ENCODE data around the gene EHBP1. TPM values are rescaled to one million over a fixed set of nuclear protein-coding genes. Genes with fewer than 3 reads are reported as not detected.

Gene EHBP1
- total and polyA plus RNA-seq, 4 donors: 12.0 to 70.9 (median 28.1) TPM

DNA sequence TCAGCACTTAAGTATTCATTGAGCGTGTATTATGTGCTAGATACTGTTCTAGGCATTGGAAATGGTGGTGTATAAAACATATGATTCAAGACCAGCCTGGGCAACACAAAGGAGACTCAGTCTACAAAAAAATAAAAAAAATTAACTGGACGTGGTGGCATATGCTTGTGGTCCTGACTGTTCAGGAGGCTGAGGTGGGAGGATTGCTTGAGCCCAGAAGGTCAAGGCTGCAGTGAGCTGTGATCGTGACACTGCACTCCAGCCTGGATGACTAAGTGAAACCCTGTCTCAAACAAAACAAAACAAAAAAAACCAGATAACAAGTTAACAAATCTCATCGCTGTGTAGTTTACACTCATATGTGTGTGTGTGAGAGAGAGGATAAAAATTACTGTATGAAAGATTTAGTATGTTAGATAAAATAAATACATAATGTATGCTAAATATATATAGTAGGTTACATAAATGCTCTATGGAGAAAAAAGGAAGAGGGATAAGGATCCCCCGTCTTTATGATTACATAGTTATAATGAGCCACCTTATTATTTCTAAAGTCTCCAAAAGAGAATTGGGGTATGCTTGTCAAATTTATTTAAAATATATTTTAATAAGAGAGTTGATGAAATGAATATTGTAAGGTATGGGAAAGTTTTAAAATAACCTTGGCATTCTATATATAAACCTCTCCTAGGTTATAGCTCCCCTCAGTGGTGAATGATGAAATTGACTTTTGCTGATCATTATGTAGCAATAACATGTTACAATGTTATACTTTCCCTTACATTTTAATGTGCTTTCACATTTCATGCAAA lies 69.2 kb downstream of the EHBP1 start:
- Histone ChIP-seq H3K36me3 (ENCODE audit: control insufficient read depth in 1 of 2, insufficient read depth in 2 of 2, low read length in 1 of 2) (no peaks in the 10 kb centered on the region), H3K4me3 (ENCODE audit: low read length in 2 of 2) (no peak overlapping the region), H3K27me3 (ENCODE audit: control insufficient read depth in 1 of 2, insufficient read depth in 2 of 2, low read length in 1 of 2) (no peaks in the 10 kb centered on the region), H3K9me3 (ENCODE audit: control insufficient read depth, low read length) (no peaks in the 10 kb centered on the region), H3K27ac (ENCODE audit: low read depth in 1 of 2, low read length in 2 of 2) (no peak overlapping the region), H3K4me1 (ENCODE audit: control insufficient read depth in 1 of 2, insufficient read depth in 2 of 2, low read length in 2 of 2) (no peaks in the 10 kb centered on the region)
- intact Hi-C loops (cut with DNase I): loop anchor here (1.0 to 2.0 kb wide), 2 partner anchors 317 to 318 kb away; no protein-coding TSS in a partner anchor
- WGBS, 2 donors: 53 to 59% methylated on average over 5 of the region's 5 CpGs
- ATAC-seq (ENCODE audit: low FRiP score) (peak; percentile 85), DNase-seq (no peak)

DNA sequence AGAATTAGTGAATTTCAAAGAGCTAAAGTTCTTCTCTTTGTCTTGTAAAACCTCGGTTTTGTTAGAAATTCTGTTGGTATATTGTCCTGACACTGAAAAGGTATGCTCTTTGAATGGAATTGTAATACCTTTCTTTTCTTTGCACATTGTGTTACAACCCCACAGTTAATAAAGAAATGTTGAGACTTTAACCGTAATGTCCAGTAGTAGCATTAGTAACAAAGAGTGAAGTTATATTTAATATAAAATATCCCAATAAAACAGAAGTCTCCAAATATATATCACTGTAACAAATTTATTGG lies 69.8 kb downstream of the EHBP1 start:
- Histone ChIP-seq H3K27me3 (ENCODE audit: control insufficient read depth in 1 of 2, insufficient read depth in 2 of 2, low read length in 1 of 2) (no peaks in the 10 kb centered on the region), H3K9me3 (ENCODE audit: control insufficient read depth, low read length) (no peaks in the 10 kb centered on the region), H3K27ac (ENCODE audit: low read depth in 1 of 2, low read length in 2 of 2) (no peak overlapping the region), H3K4me1 (ENCODE audit: control insufficient read depth in 1 of 2, insufficient read depth in 2 of 2, low read length in 2 of 2) (no peaks in the 10 kb centered on the region), H3K36me3 (ENCODE audit: control insufficient read depth in 1 of 2, insufficient read depth in 2 of 2, low read length in 1 of 2) (no peaks in the 10 kb centered on the region), H3K4me3 (ENCODE audit: low read length in 2 of 2) (no peak overlapping the region)
- intact Hi-C loops (cut with DNase I): loop anchor here (1.0 to 2.0 kb wide), 2 partner anchors 318 to 319 kb away; no protein-coding TSS in a partner anchor
- no peak for DNase-seq
- no peak for ATAC-seq (ENCODE audit: low FRiP score)
- 32 to 33% methylated on average over 2 of the region's 2 CpGs for WGBS, 2 donors

DNA sequence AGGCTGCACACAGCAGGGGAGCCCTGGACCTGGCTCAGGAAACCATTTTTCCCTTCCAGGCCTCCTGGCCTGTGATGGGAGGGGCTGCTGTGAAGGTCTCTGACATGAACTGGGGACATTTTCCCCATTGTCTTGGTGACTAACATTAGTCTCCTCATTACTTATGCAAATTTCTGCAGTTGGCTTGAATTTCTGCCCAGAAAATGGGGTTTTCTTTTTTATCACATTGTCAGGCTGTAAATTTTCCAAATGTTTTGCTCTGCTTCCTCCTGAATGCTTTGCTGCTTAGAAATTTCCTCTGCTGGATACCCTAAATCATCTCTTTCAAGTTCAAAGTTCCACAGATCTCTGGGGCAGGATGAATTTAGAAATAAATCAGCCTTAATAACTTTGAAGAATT lies 78.2 kb downstream of the EHBP1 start:
- Histone ChIP-seq H3K27ac (ENCODE audit: low read depth in 1 of 2, low read length in 2 of 2) (no peak overlapping the region), H3K27me3 (ENCODE audit: control insufficient read depth in 1 of 2, insufficient read depth in 2 of 2, low read length in 1 of 2) (no peaks in the 10 kb centered on the region), H3K9me3 (ENCODE audit: control insufficient read depth, low read length) (no peaks in the 10 kb centered on the region), H3K4me3 (ENCODE audit: low read length in 2 of 2) (no peak overlapping the region), H3K36me3 (ENCODE audit: control insufficient read depth in 1 of 2, insufficient read depth in 2 of 2, low read length in 1 of 2) (no peaks in the 10 kb centered on the region), H3K4me1 (ENCODE audit: control insufficient read depth in 1 of 2, insufficient read depth in 2 of 2, low read length in 2 of 2) (no peaks in the 10 kb centered on the region)
- intact Hi-C loops (cut with DNase I): loop anchor here in 1 of 2 donors (10.0 kb wide), 1 partner anchor 241 kb away; no protein-coding TSS in a partner anchor
- no peak for DNase-seq
- ATAC-seq (ENCODE audit: low FRiP score): no peak

DNA sequence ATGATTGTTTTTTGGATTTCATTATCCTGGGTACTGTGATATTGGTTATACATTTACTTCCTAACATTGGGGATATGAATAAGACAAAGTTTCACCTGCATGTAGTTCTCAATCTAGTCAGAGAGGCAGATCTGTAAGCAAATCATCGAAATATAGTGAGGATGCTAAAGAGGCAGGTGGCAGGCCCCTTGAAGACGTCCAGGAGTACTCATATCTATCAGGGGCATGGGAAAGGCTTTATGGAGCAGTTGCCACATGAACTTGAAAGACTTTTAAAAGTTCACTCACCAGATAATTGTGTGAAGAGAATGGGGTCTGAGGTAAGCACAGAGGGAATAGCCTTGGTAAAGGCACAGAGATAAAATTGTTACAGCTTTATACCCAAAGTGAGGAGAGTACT lies 78.8 kb downstream of the EHBP1 start:
- 48 to 75% methylated on average over 2 of the region's 2 CpGs for WGBS, 2 donors
- H3K27me3 ChIP-seq (ENCODE audit: control insufficient read depth in 1 of 2, insufficient read depth in 2 of 2, low read length in 1 of 2): no peaks in the 10 kb centered on the region
- H3K9me3 ChIP-seq (ENCODE audit: control insufficient read depth, low read length): no peaks in the 10 kb centered on the region
- H3K4me1 ChIP-seq (ENCODE audit: control insufficient read depth in 1 of 2, insufficient read depth in 2 of 2, low read length in 2 of 2): no peaks in the 10 kb centered on the region
- no peak overlapping the region for H3K4me3 ChIP-seq (ENCODE audit: low read length in 2 of 2)
- intact Hi-C loops (cut with DNase I): loop anchor here in 1 of 2 donors (10.0 kb wide), 1 partner anchor 240 kb away; no protein-coding TSS in a partner anchor
- H3K36me3 ChIP-seq (ENCODE audit: control insufficient read depth in 1 of 2, insufficient read depth in 2 of 2, low read length in 1 of 2): no peaks in the 10 kb centered on the region
- ATAC-seq (ENCODE audit: low FRiP score) (no peak), DNase-seq (no peak)
- no peak overlapping the region for H3K27ac ChIP-seq (ENCODE audit: low read depth in 1 of 2, low read length in 2 of 2)

DNA sequence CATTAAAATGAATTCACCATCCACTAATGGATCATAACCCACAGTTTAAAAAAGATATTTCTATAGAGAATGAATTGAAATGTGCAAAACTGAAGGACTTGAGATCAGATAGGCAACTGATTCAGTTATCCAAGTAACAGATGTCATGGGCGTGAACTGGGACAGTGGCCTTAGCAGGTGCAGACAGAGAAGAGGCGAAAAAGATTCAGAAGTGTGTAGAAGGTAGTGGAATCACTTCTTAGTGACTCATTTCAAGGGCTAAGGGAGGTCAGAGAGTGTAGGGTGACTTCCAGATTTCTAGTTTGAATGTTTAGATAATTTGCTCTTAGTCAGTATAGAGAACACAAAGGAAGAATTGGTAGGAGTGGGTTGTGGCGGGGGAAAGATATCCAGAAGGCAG lies 79.7 kb downstream of the EHBP1 start:
- intact Hi-C loops (cut with DNase I): loop anchor here in 1 of 2 donors (5.0 to 10.0 kb wide), 2 partner anchors 240 to 702 kb away; no protein-coding TSS in a partner anchor
- Histone ChIP-seq H3K9me3 (ENCODE audit: control insufficient read depth, low read length) (no peaks in the 10 kb centered on the region), H3K4me3 (ENCODE audit: low read length in 2 of 2) (no peak overlapping the region), H3K36me3 (ENCODE audit: control insufficient read depth in 1 of 2, insufficient read depth in 2 of 2, low read length in 1 of 2) (no peaks in the 10 kb centered on the region), H3K4me1 (ENCODE audit: control insufficient read depth in 1 of 2, insufficient read depth in 2 of 2, low read length in 2 of 2) (no peaks in the 10 kb centered on the region), H3K27me3 (ENCODE audit: control insufficient read depth in 1 of 2, insufficient read depth in 2 of 2, low read length in 1 of 2) (no peaks in the 10 kb centered on the region), H3K27ac (ENCODE audit: low read depth in 1 of 2, low read length in 2 of 2) (no peak overlapping the region)
- ATAC-seq (ENCODE audit: low FRiP score) (no peak), DNase-seq (no peak)
- WGBS, 2 donors: 97% methylated on average over 3 of the region's 3 CpGs

DNA sequence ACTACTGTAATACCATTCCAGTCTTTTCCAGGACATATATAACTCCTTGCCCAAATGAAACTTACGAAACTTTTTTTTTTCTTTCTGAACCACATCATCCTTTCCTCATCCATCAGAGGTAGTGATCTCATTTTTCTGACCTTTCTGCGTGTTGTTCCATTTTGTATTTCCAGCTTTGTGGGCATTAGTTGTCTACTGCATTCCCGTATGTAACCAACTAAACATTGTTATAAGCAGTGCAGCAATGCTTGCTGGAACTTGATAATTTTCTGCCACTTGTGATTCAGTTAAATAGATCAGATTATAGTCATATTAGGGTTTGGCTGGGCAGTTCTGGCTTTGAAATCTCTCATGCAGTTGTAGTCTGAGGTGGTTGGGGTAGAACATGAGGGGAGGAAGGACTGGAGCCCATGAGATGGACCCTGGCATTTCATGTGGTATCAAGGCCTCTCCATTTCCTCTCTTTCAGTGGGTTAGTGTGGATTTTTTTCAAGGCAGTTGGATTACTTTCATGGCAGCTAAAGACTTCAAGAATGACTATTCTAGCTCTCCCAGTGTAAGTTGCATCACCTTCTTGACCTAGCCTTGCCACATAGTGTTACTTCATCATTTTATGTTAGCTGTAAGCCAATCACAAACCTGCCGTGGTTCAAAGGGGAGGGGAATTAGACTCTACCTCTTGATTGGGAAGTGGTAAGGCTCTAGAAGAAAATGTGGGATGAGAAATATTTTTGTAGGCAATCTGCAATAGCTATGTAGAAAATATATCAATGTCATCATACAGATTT lies 80.5 kb downstream of the EHBP1 start:
- Histone ChIP-seq H3K4me3 (ENCODE audit: low read length in 2 of 2) (no peak overlapping the region), H3K27me3 (ENCODE audit: control insufficient read depth in 1 of 2, insufficient read depth in 2 of 2, low read length in 1 of 2) (no peaks in the 10 kb centered on the region), H3K27ac (ENCODE audit: low read depth in 1 of 2, low read length in 2 of 2) (no peak overlapping the region), H3K9me3 (ENCODE audit: control insufficient read depth, low read length) (no peaks in the 10 kb centered on the region), H3K36me3 (ENCODE audit: control insufficient read depth in 1 of 2, insufficient read depth in 2 of 2, low read length in 1 of 2) (no peaks in the 10 kb centered on the region), H3K4me1 (ENCODE audit: control insufficient read depth in 1 of 2, insufficient read depth in 2 of 2, low read length in 2 of 2) (no peaks in the 10 kb centered on the region)
- ATAC-seq (ENCODE audit: low FRiP score) (no peak), DNase-seq (no peak)
- 94 to 95% methylated on average over 4 of the region's 4 CpGs for WGBS, 2 donors
- intact Hi-C loops (cut with DNase I): loop anchor here in 1 of 2 donors (5.0 to 10.0 kb wide), 2 partner anchors 239 to 701 kb away; no protein-coding TSS in a partner anchor

DNA sequence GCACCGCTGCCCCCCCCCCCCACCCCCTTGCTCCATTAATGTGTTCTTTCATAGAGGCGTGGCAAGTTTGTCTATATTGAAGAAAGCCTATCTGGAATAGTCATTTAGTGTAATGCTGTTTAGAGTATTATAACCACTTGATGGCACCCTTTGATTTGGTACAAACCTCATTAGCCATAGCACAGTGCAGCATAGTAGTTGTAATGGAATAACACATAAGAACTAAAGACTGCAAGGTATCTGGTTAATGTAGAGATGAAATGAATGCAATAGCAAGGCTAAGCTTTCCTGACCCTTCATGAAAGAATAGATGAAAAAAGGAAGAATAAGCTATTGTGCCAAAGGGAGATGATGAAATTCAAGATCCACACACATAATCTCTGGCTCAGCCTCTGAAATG lies 81.9 kb downstream of the EHBP1 start:
- Histone ChIP-seq H3K36me3 (ENCODE audit: control insufficient read depth in 1 of 2, insufficient read depth in 2 of 2, low read length in 1 of 2) (no peaks in the 10 kb centered on the region), H3K27ac (ENCODE audit: low read depth in 1 of 2, low read length in 2 of 2) (no peak overlapping the region), H3K27me3 (ENCODE audit: control insufficient read depth in 1 of 2, insufficient read depth in 2 of 2, low read length in 1 of 2) (no peaks in the 10 kb centered on the region), H3K4me3 (ENCODE audit: low read length in 2 of 2) (no peak overlapping the region), H3K4me1 (ENCODE audit: control insufficient read depth in 1 of 2, insufficient read depth in 2 of 2, low read length in 2 of 2) (no peaks in the 10 kb centered on the region), H3K9me3 (ENCODE audit: control insufficient read depth, low read length) (no peaks in the 10 kb centered on the region)
- ATAC-seq (ENCODE audit: low FRiP score) (no peak), DNase-seq (no peak)
- 39 to 52% methylated on average over 2 of the region's 2 CpGs for WGBS, 2 donors
- intact Hi-C loops (cut with DNase I): loop anchor here in 1 of 2 donors (5.0 to 10.0 kb wide), 2 partner anchors 237 to 700 kb away; no protein-coding TSS in a partner anchor

DNA sequence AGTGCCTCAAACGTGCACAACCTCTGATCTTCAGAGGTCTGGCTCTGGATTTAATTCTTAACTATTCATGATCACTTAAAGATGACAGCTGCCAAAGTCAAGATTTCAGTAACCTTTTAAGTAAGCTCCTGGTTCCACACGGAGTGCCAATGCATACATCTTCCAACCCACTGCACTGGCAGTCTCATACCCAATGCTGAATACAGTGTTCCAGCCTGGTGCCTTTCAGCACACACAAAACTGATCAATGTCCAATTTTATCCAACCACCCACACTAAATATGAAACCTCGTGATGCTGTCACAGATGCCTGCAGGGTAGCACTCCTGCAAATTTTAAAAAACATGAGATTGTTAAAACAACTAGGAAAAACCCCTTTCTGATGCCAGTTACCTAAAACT lies 84.0 kb downstream of the EHBP1 start:
- DNase-seq (no peak), ATAC-seq (ENCODE audit: low FRiP score) (no peak)
- Histone ChIP-seq H3K4me1 (ENCODE audit: control insufficient read depth in 1 of 2, insufficient read depth in 2 of 2, low read length in 2 of 2) (no peaks in the 10 kb centered on the region), H3K4me3 (ENCODE audit: low read length in 2 of 2) (no peak overlapping the region), H3K27ac (ENCODE audit: low read depth in 1 of 2, low read length in 2 of 2) (no peak overlapping the region), H3K9me3 (ENCODE audit: control insufficient read depth, low read length) (no peaks in the 10 kb centered on the region), H3K36me3 (ENCODE audit: control insufficient read depth in 1 of 2, insufficient read depth in 2 of 2, low read length in 1 of 2) (no peaks in the 10 kb centered on the region), H3K27me3 (ENCODE audit: control insufficient read depth in 1 of 2, insufficient read depth in 2 of 2, low read length in 1 of 2) (no peaks in the 10 kb centered on the region)
- WGBS, 2 donors: 46 to 50% methylated on average over 3 of the region's 3 CpGs
- intact Hi-C loops (cut with DNase I): loop anchor here in 1 of 2 donors (5.0 to 10.0 kb wide), 2 partner anchors 235 to 698 kb away; no protein-coding TSS in a partner anchor
